ENCODE measurements around the gene IGIP.
A peak's percentile ranks its signal among the peaks of the same experiment; 100 is the strongest.
"Not testable (repeated sequence)": the region's sequence is repeated elsewhere in the genome, so short reads cannot be mapped to it uniquely, and the experiment has no call there.

The IGIP gene

GRCh38 chr5:140141241-140141640 is 15.5 kb downstream of the IGIP start:
- no peak for DNase-seq (ENCODE audit: low read depth)

- DNase-seq (ENCODE audit: low read depth): no peak
These were observed 16.5 kb downstream of the IGIP start for GRCh38 chr5:140142246-140142645.

GRCh38 chr5:140142856-140143255 is 17.1 kb downstream of the IGIP start:
- DNase-seq (ENCODE audit: low read depth): no peak

GRCh38 chr5:140143521-140144258 is 18.0 kb downstream of the IGIP start:
- no peak for DNase-seq (ENCODE audit: low read depth)

- no peak for DNase-seq (ENCODE audit: low read depth)
These were observed 19.5 kb downstream of the IGIP start for GRCh38 chr5:140145256-140145655.

- peak; percentile 38 for DNase-seq (ENCODE audit: low read depth)
These were observed 20.2 kb downstream of the IGIP start for GRCh38 chr5:140145818-140146522.

- DNase-seq (ENCODE audit: low read depth): no peak
These were observed 20.7 kb downstream of the IGIP start for GRCh38 chr5:140146523-140146842.

GRCh38 chr5:140147460-140147859 is 21.7 kb downstream of the IGIP start:
- DNase-seq (ENCODE audit: low read depth): no peak

- DNase-seq (ENCODE audit: low read depth): no peak
These were observed 22.8 kb downstream of the IGIP start for GRCh38 chr5:140148508-140148907.

- no peak for DNase-seq (ENCODE audit: low read depth)
These were observed 24.5 kb downstream of the IGIP start for GRCh38 chr5:140150201-140150600.

- no peak for DNase-seq (ENCODE audit: low read depth)
These were observed 25.6 kb downstream of the IGIP start for GRCh38 chr5:140151144-140152021.

GRCh38 chr5:140152022-140152999 is 26.6 kb downstream of the IGIP start:
- no peak for DNase-seq (ENCODE audit: low read depth)

- no peak for DNase-seq (ENCODE audit: low read depth)
These were observed 27.5 kb downstream of the IGIP start for GRCh38 chr5:140153255-140153654.

GRCh38 chr5:140153905-140154304 is 28.2 kb downstream of the IGIP start:
- DNase-seq (ENCODE audit: low read depth): no peak

- not testable (repeated sequence) for DNase-seq (ENCODE audit: low read depth)
These were observed 29.1 kb downstream of the IGIP start for GRCh38 chr5:140154710-140155381.

GRCh38 chr5:140157032-140157781 is 31.5 kb downstream of the IGIP start:
- DNase-seq (ENCODE audit: low read depth): peak; percentile 75

GRCh38 chr5:140159014-140159927 is 33.5 kb downstream of the IGIP start:
- DNase-seq (ENCODE audit: low read depth): no peak

GRCh38 chr5:140162275-140162674 is 36.5 kb downstream of the IGIP start:
- DNase-seq (ENCODE audit: low read depth): no peak

GRCh38 chr5:140162781-140163180 is 37.0 kb downstream of the IGIP start:
- DNase-seq (ENCODE audit: low read depth): no peak

Measured in activated T-helper 9 cell treated with anti-CD3 and anti-CD28 coated beads, Interleukin-2, amount 50 U/mL, for 16 hours (primary cell).